Kidney (tissue), 14 donors: ENCODE measurements around the gene TNFSF8. TPM values are rescaled to one million over a fixed set of nuclear protein-coding genes. Genes with fewer than 3 reads are reported as not detected.

Source experiments
- DNase-seq, 5 donors: peaks; one replicate each; pipeline ENCODE4 v3.0.0-alpha.2; 2013 to 2020
- FAIRE-seq: peaks from 2 replicates; lab custom pipeline; 2012; peaks lifted over from hg19 to GRCh38; lab: Jason Lieb, UNC
- H3K27ac ChIP-seq, 2 donors: one replicate each; pipeline ENCODE4 v1.7.0; 2013; ENCODE audit warnings: low read depth in 2 of 2, low read length in 2 of 2, inconsistent platforms in 1 of 2
- H3K27me3 ChIP-seq: one replicate; pipeline ENCODE4 v1.7.1; 2013; ENCODE audit warnings: low read length, inconsistent platforms; ENCODE audit not compliant: control insufficient read depth, insufficient read depth
- H3K36me3 ChIP-seq, 3 donors: one replicate each; pipeline versions ENCODE4 v1.7.0 to v1.7.1; 2013; ENCODE audit warnings: low read length in 3 of 3, control low read depth in 1 of 3, inconsistent platforms in 1 of 3; ENCODE audit not compliant: insufficient read depth in 3 of 3, control insufficient read depth in 2 of 3
- H3K4me1 ChIP-seq, 3 donors: one replicate each; pipeline versions ENCODE4 v1.7.0 to v1.7.1; 2013; ENCODE audit warnings: low read length in 3 of 3, inconsistent platforms in 1 of 3, low read depth in 1 of 3; ENCODE audit not compliant: control insufficient read depth in 2 of 3, insufficient read depth in 2 of 3
- H3K4me3 ChIP-seq, 3 donors: one replicate each; pipeline versions ENCODE4 v1.7.0 to v1.8.1; 2013; ENCODE audit warnings: low read length in 3 of 3, control low read depth in 1 of 3, inconsistent platforms in 1 of 3
- H3K9ac ChIP-seq, 3 donors: one replicate each; pipeline versions ENCODE4 v1.7.0 to v1.7.1; 2013; ENCODE audit warnings: low read length in 3 of 3, control low read depth in 1 of 3, inconsistent platforms in 1 of 3
- H3K9me3 ChIP-seq, 3 donors: one replicate each; pipeline versions ENCODE4 v1.7.0 to v1.7.1; 2013; ENCODE audit warnings: low read length in 3 of 3, control low read depth in 1 of 3, inconsistent platforms in 1 of 3; ENCODE audit not compliant: control insufficient read depth in 2 of 3, insufficient read depth in 1 of 3
- CTCF ChIP-seq: IDR thresholded peaks from 3 replicates; pipeline ENCODE4 v1.5.1; 2012; ENCODE audit warnings: mild to moderate bottlenecking, moderate library complexity, borderline replicate concordance; ENCODE audit not compliant: insufficient read depth; ENCODE audit errors: extremely low read depth
- intact Hi-C: fragments of 100-400 bp; cut with DNase I; formaldehyde crosslinking; loops from one replicate; pipeline ENCODE4 v1.11.1; 2022
- polyA plus RNA-seq: library from polyadenylated mRNA; stranded (reverse); fragments of 350-450 nt; fragmentation: Illumina TruSeq; extraction: RNeasy Lipid Tissue Mini Kit (QIAGEN cat#74804); gene quantifications from one replicate; pipeline ENCODE4 v1.2.3, GENCODE V29; 2014; ENCODE audit warnings: low read depth, low replicate concordance; ENCODE audit not compliant: insufficient read depth
- total RNA-seq: library from RNA; stranded (reverse); fragmentation: NEBNext Ultra II Directional; extraction: Animal tissue kit (Norgen Biotek cat#: 25700); gene quantifications from one replicate; pipeline ENCODE4 v1.2.1, GENCODE V29; 2021
- donor health status: control.
- donor health status: control.
- donor health status: control.
- donor health status: control.
- donor health status: control.
- donor health status: DM: yes; HTN: yes; CAD: no.
- donor health status: Normal renal cell carcinoma (clear cell type).

The TNFSF8 gene
- total and polyA plus RNA-seq, 2 donors from 2014 or later, result 0.43 to 5.0 TPM

- no peak for FAIRE-seq
- no peak for TF ChIP-seq CTCF
- no peaks in the 10 kb centered on the region for H3K27me3 ChIP-seq
- no peak for DNase-seq
- H3K9me3 ChIP-seq, result no peaks in the 10 kb centered on the region
- H3K9ac ChIP-seq, result no peak overlapping the region
- H3K4me3 ChIP-seq, result no peak overlapping the region
- intact Hi-C loops, result loop anchor here (10.0 kb wide), 2 partner anchors 185 to 245 kb away; no protein-coding TSS in a partner anchor
- H3K36me3 ChIP-seq, result no peaks in the 10 kb centered on the region
- H3K27ac ChIP-seq, result no peak overlapping the region
- no peaks in the 10 kb centered on the region for H3K4me1 ChIP-seq
Measured at GRCh38 chr9:114919611-114920010, 10.8 kb downstream of the TNFSF8 start.

GRCh38 chr9:114916481-114916880 is 13.9 kb downstream of the TNFSF8 start:
- intact Hi-C loops, result loop anchor here (10.0 kb wide), 2 partner anchors 182 to 242 kb away; no protein-coding TSS in a partner anchor

GRCh38 chr9:114914139-114914538 is 16.3 kb downstream of the TNFSF8 start:
- intact Hi-C loops, result loop anchor here (10.0 kb wide), 2 partner anchors 179 to 239 kb away; no protein-coding TSS in a partner anchor
- FAIRE-seq, result no peak
- Histone ChIP-seq H3K9ac (no peak overlapping the region), H3K27ac (no peak overlapping the region), H3K9me3 (no peaks in the 10 kb centered on the region), H3K27me3 (no peaks in the 10 kb centered on the region), H3K36me3 (no peaks in the 10 kb centered on the region), H3K4me3 (no peak overlapping the region), H3K4me1 (no peaks in the 10 kb centered on the region)
- TF ChIP-seq CTCF, result no peak
- no peak for DNase-seq

More at GRCh38 chr9:114916481-114916880, 13.9 kb downstream of the TNFSF8 start:
- H3K9me3 ChIP-seq, result no peaks in the 10 kb centered on the region
- H3K27ac ChIP-seq, result no peak overlapping the region
- no peak overlapping the region for H3K9ac ChIP-seq
- TF ChIP-seq CTCF, result no peak
- no peak for FAIRE-seq
- H3K4me3 ChIP-seq, result no peak overlapping the region
- no peak for DNase-seq
- no peaks in the 10 kb centered on the region for H3K27me3 ChIP-seq
- H3K4me1 ChIP-seq, result no peaks in the 10 kb centered on the region
- H3K36me3 ChIP-seq, result no peaks in the 10 kb centered on the region

- Histone ChIP-seq H3K4me3 (no peak overlapping the region), H3K27ac (no peak overlapping the region), H3K4me1 (no peaks in the 10 kb centered on the region), H3K27me3 (no peaks in the 10 kb centered on the region), H3K9me3 (no peaks in the 10 kb centered on the region), H3K36me3 (no peaks in the 10 kb centered on the region), H3K9ac (no peak overlapping the region)
- no peak for TF ChIP-seq CTCF
- DNase-seq, result no peak
- intact Hi-C loops, result loop anchor here (10.0 kb wide), 2 partner anchors 179 to 239 kb away; no protein-coding TSS in a partner anchor
- FAIRE-seq, result no peak
Measured at GRCh38 chr9:114913656-114914055, 16.7 kb downstream of the TNFSF8 start.
